ENCODE results near the gene AOAH. TPM values are rescaled to one million over a fixed set of nuclear protein-coding genes. Genes with fewer than 3 reads are reported as not detected.

The AOAH gene
- total RNA-seq, 4 donors from 2014 or later = 0.17 to 1.8 (median 1.6) TPM

- ATAC-seq (no peak), DNase-seq (no peak)
- TF ChIP-seq POLR2A (IDR thresholded peaks at IDR 0.05) (no peak), CTCF (IDR thresholded peaks at IDR 0.05 in 4 of 5, conservative IDR thresholded peaks at IDR 0.05 in 1 of 5) (no peak)
- Histone ChIP-seq H3K36me3 (no peaks in the 10 kb centered on the region), H3K4me3 (no peak overlapping the region), H3K27ac (no peak overlapping the region), H3K27me3 (no peaks in the 10 kb centered on the region), H3K4me1 (no peaks in the 10 kb centered on the region), H3K9me3 (no peaks in the 10 kb centered on the region)
- in situ Hi-C loops (cut with MboI; ENCODE audit: low sequenced_read_pairs in 4 of 4) = no loop called here
- intact Hi-C loops (cut with DNase I; ENCODE audit: low total_unique reads) = no loop called here
Measured at GRCh38 chr7:36730046-36730445, 5.8 kb upstream of the AOAH start.

- in situ Hi-C loops (cut with MboI; ENCODE audit: low sequenced_read_pairs in 4 of 4) (no loop called here), intact Hi-C loops (cut with DNase I; ENCODE audit: low total_unique reads) (no loop called here)
- no peaks in the 10 kb centered on the region for H3K4me1 ChIP-seq
- H3K27me3 ChIP-seq = no peaks in the 10 kb centered on the region
- no peak overlapping the region for H3K27ac ChIP-seq
- no peaks in the 10 kb centered on the region for H3K9me3 ChIP-seq
- ATAC-seq = no peak
- DNase-seq = no peak
- TF ChIP-seq CTCF (IDR thresholded peaks at IDR 0.05 in 4 of 5, conservative IDR thresholded peaks at IDR 0.05 in 1 of 5) (no peak), POLR2A (IDR thresholded peaks at IDR 0.05) (no peak)
- H3K36me3 ChIP-seq = no peaks in the 10 kb centered on the region
- no peak overlapping the region for H3K4me3 ChIP-seq
Measured at GRCh38 chr7:36728143-36728542, 3.8 kb upstream of the AOAH start.

- no peaks in the 10 kb centered on the region for H3K36me3 ChIP-seq
- no peak for DNase-seq
- intact Hi-C loops (cut with DNase I; ENCODE audit: low total_unique reads) = no loop called here
- H3K27me3 ChIP-seq = no peaks in the 10 kb centered on the region
- H3K4me3 ChIP-seq = no peak overlapping the region
- no peaks in the 10 kb centered on the region for H3K9me3 ChIP-seq
- in situ Hi-C loops (cut with MboI; ENCODE audit: low sequenced_read_pairs in 4 of 4) = no loop called here
- TF ChIP-seq POLR2A (IDR thresholded peaks at IDR 0.05) (no peak), CTCF (IDR thresholded peaks at IDR 0.05 in 4 of 5, conservative IDR thresholded peaks at IDR 0.05 in 1 of 5) (no peak)
- no peak for ATAC-seq
- no peak overlapping the region for H3K27ac ChIP-seq
- no peaks in the 10 kb centered on the region for H3K4me1 ChIP-seq
Measured at GRCh38 chr7:36726806-36727503, 2.7 kb upstream of the AOAH start.

GRCh38 chr7:36726311-36726710 is 2.0 kb upstream of the AOAH start:
- Histone ChIP-seq H3K36me3 (no peaks in the 10 kb centered on the region), H3K27ac (no peak overlapping the region), H3K9me3 (no peaks in the 10 kb centered on the region), H3K27me3 (no peaks in the 10 kb centered on the region), H3K4me3 (no peak overlapping the region), H3K4me1 (no peaks in the 10 kb centered on the region)
- in situ Hi-C loops (cut with MboI; ENCODE audit: low sequenced_read_pairs in 4 of 4) (no loop called here), intact Hi-C loops (cut with DNase I; ENCODE audit: low total_unique reads) (no loop called here)
- ATAC-seq (no peak), DNase-seq (no peak)
- TF ChIP-seq POLR2A (IDR thresholded peaks at IDR 0.05) (no peak), CTCF (IDR thresholded peaks at IDR 0.05 in 4 of 5, conservative IDR thresholded peaks at IDR 0.05 in 1 of 5) (no peak)

GRCh38 chr7:36724996-36725395 is 702 bp upstream of the AOAH start:
- no peaks in the 10 kb centered on the region for H3K4me1 ChIP-seq
- no peaks in the 10 kb centered on the region for H3K27me3 ChIP-seq
- intact Hi-C loops (cut with DNase I; ENCODE audit: low total_unique reads) = no loop called here
- no peak overlapping the region for H3K4me3 ChIP-seq
- in situ Hi-C loops (cut with MboI; ENCODE audit: low sequenced_read_pairs in 4 of 4) = no loop called here
- ATAC-seq (no peak), DNase-seq (no peak)
- no peaks in the 10 kb centered on the region for H3K9me3 ChIP-seq
- no peak overlapping the region for H3K27ac ChIP-seq
- no peak for TF ChIP-seq CTCF (IDR thresholded peaks at IDR 0.05 in 4 of 5, conservative IDR thresholded peaks at IDR 0.05 in 1 of 5)
- TF ChIP-seq POLR2A (IDR thresholded peaks at IDR 0.05) = no peak
- H3K36me3 ChIP-seq = no peaks in the 10 kb centered on the region
